GM10266 (cell line): ENCODE results near the gene RAPGEF4.
"Not testable (repeated sequence)": the region's sequence is repeated elsewhere in the genome, so short reads cannot be mapped to it uniquely, and the experiment has no call there.

Source experiments
- DNase-seq: peaks from one replicate; pipeline ENCODE4 v3.0.0; 2012; ENCODE audit errors: extremely low spot score
- CTCF ChIP-seq: IDR thresholded peaks from 2 replicates; pipeline ENCODE4 v1.5.1; 2012; ENCODE audit warnings: mild to moderate bottlenecking, low read depth; ENCODE audit not compliant: control insufficient read depth, insufficient read depth; ENCODE audit errors: missing control alignments

The RAPGEF4 gene

GRCh38 chr2:173087214-173087581, 351.6 kb downstream of the RAPGEF4 start:
- no peak for DNase-seq
- TF ChIP-seq CTCF = no peak

GRCh38 chr2:173087793-173088496, 352.3 kb downstream of the RAPGEF4 start:
- TF ChIP-seq CTCF = no peak
- no peak for DNase-seq

- TF ChIP-seq CTCF = no peak
- no peak for DNase-seq
These were observed 354.7 kb downstream of the RAPGEF4 start for GRCh38 chr2:173090276-173090877.

DNA sequence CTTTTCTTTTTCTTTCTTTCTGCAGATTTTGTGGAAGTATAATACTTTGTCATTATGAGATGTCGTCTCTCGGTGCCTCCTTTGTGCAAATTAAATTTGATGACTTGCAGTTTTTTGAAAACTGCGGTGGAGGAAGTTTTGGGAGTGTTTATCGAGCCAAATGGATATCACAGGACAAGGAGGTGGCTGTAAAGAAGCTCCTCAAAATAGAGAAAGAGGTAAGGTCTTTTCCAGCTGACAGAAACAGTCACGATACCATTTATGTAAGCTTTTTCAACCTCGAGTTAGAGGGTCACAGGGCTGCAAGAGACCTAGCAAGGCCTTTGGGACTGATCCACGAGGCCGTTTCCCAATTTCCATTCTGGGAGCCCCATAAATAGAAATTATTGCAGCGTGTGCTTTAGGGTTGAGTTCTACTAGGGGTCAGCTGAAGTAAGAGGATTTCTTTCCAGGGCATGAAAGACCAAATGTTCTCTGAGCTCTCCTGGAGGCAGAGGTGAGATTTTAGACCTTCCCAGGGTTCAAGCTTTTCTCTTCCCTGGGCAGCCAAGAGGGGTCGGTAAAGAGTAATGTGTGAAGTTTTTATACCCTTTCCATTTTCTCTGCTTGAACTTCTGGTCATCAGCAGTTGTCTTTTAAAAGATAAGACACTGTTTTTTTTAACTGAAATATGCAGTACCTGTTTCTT, 355.5 kb downstream of the RAPGEF4 start:
- no peak for DNase-seq
- peak; percentile 17 for TF ChIP-seq CTCF

DNA sequence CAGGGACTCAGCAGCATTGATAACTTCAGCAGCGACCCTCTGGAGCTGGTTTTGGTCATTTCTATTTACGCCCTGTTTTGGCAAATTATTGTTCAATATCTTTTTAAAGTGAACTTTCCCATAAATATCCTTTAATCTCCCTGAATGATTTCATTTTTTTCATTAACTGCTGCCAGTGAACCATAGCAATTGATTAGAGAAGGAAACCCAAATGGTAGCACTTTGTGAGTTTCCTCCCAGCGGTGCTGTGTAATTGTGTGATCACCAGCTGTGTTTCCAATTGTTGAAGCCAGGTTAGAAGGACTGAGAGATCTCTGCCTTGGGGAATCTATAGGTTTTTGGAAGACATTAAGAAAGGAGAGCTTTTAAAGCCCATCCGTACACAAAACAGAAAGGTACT, 356.3 kb downstream of the RAPGEF4 start:
- no peak for DNase-seq
- TF ChIP-seq CTCF = no peak

DNA sequence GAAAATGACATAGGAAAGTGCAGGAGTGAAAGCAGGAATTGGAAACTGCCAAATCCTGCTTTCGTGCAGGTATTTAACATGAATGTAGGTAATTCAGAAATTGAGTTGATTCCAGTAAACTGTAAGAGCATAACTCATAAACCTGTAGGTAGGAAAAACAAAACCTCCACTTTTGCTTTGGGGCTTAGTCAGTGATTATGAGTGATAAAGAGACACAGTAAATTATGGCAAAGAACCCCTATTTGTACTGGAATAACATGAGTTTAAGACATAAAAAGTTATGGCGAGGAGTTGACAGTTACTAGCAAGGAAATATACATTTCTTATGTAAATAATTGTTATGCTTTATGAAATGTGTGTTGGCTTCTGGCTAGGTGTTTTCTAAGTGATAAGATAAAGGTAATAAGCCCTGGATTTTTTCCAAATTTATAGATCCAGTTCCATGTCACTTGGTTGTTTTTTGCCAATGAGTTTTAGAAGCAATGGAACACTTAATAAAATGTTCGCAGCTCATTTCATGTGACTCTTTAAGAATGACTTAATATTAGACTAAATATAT, 357.3 kb downstream of the RAPGEF4 start:
- TF ChIP-seq CTCF = no peak
- no peak for DNase-seq

- not testable (repeated sequence) for DNase-seq
These were observed 358.0 kb downstream of the RAPGEF4 start for GRCh38 chr2:173093617-173094016.
